GM18499 (cell line): ENCODE results near the gene COPB1.
A peak's percentile ranks its signal among the peaks of the same experiment; 100 is the strongest.

ENCODE experiments used
- ATAC-seq: cut with Tn5 transposase; IDR thresholded peaks from one replicate; pipeline ENCODE4 v1.9.1; 2021; ENCODE audit warnings: moderate number of reproducible peaks; ENCODE audit not compliant: insufficient read depth, unreplicated experiment

The COPB1 gene

DNA sequence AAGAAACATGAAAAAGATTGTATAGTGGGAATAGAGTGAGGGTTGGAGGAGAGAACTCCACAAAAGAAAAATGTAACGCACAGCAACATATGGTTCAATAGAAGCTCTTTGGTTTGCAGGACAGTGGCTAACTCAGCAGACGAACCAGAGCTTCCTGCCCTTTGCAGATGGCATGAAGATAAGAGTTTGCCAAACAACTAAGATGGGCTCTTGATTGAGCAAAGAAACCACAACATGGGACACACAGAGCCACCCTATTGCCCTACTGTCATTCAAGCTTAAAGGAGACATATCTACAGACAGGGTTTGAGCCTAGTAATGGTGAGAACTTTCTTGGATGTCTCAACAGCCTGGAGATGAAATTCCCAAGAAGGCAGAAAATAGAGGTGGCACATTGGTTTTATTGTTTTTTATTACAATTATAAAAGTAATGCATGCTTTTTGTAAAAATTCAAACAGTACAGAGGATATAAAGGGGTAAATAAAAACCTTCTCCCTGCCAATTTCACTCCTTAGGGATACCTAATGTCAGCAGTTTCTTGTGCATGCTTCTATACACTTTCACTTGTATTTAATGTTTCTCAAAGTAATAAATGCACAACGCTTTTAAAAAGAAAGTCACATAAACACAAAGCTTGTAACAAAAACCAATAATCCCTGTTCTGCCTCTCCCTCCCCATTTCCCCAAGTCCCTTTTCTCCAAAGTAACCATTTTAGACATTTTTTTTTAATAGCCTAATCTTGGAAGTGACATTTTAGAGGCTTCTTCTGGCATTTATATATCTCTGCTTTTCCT is 63.7 kb downstream of the COPB1 start:
- no peak for ATAC-seq

GRCh38 chr11:14425621-14426020 is 74.0 kb downstream of the COPB1 start:
- ATAC-seq, result no peak

- ATAC-seq, result no peak
These were observed 75.5 kb downstream of the COPB1 start for GRCh38 chr11:14424096-14424495.

DNA sequence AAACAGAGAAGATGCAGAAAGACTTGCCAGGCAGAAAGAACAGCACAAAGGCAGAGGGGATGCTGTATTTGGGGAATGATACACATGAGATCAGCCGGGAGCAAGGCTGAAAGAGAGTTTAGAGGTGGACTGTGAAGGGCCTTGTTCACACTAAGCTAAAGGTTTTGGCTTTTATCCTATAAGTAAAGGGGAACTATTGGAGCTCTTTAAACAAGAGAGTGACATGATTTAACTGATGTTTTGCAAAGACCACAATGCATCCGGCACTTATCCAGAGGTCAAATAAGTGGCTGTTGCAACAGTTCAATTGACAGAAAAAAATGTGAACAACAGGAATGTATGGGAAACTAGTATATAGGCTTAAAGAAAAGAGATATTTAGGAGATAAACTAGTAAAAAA is 76.0 kb downstream of the COPB1 start:
- no peak for ATAC-seq

DNA sequence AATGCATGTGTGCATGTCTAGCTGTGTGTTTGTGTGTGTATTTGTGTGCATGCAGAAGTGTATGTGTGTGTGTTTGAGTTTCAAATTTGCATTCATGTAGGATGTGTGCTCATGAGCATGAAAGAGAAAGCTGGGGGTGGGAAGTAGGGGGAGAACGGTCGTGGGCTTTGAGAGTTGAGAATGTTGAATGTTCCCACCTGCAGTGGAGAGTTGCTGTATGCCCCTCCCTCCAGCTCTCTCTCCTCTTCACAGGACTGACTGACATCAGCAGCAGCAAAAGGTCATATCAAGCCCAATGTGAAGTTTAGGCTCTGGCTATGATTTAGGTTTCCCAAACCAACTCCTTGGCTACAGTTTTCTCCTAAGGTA is 76.8 kb downstream of the COPB1 start:
- no peak for ATAC-seq

GRCh38 chr11:14422052-14422813 is 77.4 kb downstream of the COPB1 start:
- ATAC-seq, result no peak

DNA sequence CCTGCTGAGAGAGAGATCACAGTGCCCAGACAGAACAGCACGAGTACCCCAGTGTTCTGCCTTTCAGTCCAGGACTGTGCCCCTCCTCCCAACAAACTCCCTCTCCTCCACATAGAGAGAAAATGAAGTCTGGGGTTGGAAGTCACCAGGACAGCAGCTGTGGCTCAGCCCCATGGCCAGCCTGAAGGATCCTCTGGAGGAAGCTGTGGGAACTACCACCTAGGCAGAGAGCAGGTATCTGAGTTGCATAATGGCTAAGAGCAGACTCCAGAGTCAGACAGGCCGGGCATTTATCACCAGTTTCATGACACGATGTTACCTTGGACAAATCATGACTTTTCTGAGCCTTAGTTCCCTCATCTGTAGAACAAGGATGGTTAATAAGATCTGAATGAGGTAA is 79.4 kb downstream of the COPB1 start:
- ATAC-seq, result no peak

DNA sequence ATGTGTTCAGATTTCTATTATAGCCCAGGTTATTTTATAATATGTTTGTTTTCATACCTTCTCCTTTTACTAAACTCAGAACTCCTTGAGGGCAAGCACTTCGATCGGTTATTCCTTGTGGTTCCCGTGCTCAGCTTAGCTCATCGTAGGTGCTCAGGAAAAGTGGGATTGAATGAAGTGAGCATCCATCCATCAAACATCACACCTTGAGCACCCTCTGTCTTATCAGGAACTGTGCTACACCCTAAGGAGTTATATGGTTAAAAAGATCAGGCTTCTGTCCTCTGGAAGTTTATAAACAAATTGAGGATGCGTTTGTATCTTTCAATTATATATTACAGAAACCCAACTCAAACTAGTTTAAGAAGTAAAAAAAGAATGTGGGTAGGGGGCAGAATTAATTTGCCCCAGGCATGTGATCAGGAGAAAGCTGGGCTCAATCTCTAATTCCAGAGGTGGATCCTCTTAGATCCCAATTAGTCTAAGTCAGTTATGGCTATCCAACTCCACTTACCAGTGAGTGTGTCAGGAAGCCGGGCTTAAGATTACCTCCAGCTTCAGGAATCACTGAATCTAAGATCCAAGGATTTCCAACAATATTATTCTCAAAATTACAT is 80.7 kb downstream of the COPB1 start:
- ATAC-seq, result no peak

- no peak for ATAC-seq
These were observed 81.8 kb downstream of the COPB1 start for GRCh38 chr11:14417617-14418374.

- no peak for ATAC-seq
These were observed 82.4 kb downstream of the COPB1 start for GRCh38 chr11:14417186-14417585.

DNA sequence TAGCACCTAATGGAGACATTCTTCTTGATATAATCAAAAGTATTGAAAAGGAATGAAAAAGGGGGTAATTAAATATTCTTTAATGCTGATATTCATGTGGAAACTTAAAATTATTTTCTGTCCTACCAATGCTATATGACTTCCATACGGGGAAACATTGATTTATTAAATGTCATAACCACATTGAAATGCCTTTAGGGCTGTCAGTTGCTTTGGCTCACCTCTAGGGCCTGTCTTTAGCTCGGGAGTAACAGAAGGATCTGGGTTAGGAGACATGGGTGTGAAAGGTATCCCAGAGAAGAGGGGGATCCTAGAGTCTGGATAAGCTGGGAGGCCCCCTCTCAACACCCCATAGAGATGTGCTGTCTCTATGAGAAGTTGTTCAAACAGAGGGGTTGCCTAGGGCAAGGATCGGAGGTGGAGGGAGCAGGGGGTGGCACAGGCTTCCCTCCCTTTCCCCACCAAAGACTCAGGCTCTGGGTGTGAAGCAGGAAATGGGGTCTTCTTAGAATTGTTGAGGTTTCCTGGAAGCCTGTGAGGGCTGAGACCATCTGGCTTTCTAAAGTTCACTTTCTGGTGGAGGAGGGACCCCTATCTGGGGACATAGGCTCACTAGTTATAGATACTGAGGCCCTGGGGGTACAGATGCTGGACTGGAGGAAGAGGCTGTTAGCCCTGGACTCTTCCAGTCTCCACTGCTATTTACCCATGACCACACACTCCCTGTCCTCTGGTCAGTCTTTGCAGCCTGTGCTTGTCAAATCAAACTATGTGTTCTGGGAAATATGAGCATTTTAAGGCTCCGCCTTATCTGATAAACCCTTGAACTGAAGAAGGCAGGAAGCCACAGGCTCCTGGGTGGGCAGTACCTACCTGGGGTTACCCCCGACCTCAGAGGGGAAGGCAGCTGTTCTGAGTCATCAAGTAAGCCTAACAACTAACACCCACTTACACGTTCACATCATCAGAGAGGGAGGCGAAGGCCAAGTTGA is 84.8 kb downstream of the COPB1 start:
- peak; percentile 72 for ATAC-seq

DNA sequence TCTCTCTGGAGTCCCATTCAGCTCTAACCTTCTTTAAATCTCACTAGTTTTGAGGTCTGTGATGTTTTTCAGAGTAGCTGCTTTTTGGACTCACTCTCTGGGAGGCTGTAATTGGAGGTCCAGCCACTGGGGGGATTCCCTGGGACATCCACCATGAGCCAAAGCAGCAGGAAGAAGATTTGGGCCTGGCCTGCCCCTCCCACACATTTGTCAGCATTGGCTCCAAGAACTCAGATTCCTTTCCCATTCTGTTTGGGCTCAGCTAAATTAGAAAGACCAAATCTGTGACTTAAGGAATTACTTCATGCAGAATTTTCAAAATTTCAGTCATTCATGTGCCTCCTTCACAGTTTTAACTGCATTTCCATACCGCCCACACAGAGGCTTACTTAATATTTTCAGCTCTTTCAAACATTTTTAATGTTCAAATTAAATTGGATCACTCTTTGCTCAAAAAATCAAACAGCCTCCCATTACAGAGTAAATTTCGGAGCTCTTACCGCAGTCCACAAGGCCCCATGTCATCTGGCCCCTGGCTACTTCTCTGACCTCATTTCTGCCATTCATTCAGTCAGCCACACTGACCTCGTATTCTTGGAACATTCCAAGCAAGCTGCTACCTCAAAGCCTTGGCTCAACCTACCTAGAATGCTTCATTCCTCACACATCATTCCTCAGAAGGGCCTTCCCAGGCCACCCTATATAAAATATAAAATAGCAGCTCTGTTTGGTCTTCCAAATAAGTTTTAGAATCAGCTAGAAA is 86.1 kb downstream of the COPB1 start:
- no peak for ATAC-seq

GRCh38 chr11:14411818-14412217 is 87.8 kb downstream of the COPB1 start:
- no peak for ATAC-seq

DNA sequence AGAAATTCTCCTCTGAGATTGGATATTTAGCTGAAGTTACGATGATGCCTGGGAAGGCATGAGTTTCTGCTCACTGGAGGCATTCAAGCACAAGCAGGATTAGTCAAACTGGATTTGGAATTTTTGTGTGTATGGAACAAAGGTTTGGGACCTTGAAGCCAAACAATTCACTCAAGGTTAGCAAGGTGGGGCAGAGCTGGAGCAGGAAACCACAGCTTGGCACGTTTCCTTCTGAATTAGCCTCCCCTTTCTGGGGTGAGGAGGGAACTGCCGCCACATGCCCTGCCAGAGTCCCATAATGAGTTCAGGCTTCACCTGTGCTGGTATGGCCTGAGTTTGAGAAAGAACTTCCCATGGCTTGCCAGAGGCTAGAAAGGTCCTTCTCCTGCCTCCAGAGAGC is 89.7 kb downstream of the COPB1 start:
- ATAC-seq, result no peak

DNA sequence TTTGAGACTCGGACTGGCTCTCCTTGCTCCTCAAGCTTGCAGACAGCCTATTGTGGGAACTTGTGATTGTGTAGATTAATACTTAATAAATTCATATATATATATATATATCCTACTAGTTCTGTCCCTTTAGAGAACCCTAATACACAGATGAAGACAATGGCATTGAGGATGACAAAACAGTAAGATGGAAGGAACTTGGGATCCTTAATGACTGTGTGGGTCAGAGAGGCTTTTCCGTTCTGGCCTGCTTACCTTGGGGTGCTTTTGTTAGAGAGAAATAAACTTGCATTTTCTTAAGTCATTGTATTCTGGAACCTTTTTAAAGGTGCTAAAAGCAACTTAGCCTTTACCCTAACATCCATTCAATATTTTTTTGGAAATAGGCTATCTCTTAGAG is 91.0 kb downstream of the COPB1 start:
- ATAC-seq, result no peak
